ENCODE measurements around the gene ARHGAP40.
A peak's percentile ranks its signal among the peaks of the same experiment; 100 is the strongest.

ARHGAP40 gene

DNA sequence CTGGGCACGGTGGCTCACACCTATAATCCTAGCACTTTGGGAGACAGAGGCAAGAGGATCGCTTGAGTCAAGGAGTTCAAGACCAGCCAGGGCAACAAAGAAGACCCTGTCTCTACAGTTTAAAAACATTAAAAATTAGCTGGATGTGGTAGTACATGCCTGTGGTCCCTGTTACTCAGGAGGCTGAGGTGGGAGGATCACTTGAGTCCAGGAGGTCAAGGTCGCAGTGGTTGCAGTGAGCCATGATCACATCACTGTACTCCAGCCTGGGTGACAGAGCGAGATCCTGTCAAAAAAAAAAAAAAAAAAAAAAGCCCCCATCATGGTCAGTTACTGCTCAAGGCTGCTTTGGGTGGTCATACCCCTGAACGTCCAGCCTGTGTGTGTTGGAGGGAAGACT, 55.8 kb downstream of the ARHGAP40 start:
- DNase-seq: no peak

DNA sequence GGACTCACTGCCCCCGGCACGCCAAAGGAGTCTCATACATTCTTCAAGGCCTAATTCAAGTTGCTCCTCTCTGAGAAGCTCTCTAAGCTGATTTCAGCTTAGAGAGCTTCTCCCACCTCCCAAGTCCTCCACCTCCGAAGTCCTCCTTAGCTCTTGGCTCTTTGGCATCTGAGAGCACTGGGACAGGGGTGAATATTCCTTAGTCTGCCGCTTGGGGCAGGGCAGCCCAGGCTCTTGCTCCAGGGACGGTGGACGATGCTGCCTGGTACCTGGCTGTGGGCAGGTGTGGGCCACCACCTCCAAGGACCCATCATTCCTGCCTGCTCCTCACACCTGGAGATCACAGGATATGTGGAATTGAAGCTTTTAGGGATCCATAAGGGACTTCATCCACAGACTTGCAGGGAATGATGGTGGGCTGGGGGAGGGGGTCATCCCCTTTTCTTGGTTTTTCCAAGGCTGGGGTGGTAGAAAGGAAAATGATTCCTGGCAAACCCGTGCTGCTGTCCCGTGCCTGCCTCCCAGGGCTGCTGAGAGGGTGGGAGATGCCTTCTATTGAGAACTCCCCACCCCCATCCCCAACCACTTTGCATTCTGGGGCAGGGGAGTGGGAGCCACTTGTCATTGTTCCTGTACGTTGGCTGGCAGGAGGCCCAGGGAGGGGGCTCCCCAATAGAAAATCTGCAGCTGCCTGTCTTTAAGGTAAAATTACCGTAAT, 57.4 kb downstream of the ARHGAP40 start:
- peak; percentile 21 for DNase-seq

DNA sequence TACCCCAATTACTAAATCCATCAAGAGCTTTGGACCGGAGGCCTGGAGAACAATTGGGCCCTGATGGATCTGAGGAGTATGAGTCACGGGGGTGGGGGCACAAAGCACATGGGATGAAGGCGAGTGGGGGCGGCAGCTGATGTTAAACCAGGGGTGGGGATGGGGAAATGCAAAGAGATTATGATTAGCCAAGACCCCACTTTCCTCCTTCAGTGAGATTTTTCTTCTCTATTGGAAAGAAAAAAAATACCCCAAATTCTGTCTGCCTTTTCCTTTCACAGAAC, 57.9 kb downstream of the ARHGAP40 start:
- DNase-seq: no peak

DNA sequence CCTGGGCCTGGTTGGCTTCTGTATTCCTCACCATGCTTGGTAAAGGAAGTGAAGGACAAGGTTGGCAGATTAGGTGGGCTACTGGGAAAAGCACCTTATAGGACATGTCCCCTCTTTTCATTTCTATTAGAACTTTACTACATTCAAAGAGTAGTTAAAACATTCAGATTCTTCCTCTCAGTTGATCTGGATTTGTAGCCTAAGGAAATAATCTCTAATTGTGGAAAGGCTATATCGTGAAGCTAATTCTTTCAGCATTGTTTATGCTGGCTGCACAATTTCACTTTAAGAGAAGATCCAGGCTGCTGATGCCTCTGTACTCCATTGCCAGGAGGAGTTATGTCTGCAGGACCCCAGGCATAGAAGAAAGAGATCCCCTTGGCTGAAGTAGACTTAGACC, 58.8 kb downstream of the ARHGAP40 start:
- DNase-seq: no peak

DNA sequence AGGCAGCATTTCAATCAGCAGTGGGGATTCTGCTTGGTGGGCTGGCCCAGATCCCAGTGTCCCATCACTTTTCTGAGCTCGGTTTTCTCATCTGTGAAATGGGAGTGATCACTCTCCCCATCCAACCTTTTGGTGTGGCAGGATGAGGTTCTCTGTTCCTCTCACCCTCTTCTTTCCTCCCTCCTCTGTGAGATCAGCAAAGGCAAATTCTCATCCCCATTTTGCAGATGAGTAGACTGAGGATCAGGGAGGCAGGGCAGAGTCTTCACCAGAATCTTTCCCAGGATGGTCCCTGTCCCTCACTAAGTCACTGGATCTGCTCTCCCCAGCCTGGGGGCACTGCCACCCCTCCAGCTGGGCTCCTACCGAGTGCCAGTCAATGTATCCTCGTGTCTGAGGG, 62.1 kb downstream of the ARHGAP40 start:
- DNase-seq: no peak

DNA sequence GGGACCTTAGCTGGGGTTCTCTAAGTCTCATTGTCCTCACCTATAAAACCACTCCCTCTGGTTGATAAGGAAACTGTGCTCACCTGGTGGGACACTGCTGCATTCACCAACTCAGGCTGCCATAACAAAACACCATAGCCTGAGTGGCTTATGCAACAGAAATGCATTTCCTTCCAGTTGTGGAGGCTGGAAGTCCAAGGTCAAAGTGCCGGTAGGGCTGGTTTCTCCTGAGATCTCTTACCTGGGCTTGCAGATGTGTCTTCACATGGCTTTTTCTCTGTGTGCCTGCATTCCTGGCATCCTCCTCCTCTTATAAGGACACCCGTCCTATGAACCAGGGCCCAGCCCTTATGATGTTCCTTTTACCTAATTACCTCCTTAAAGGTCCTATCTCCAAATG, 62.7 kb downstream of the ARHGAP40 start:
- DNase-seq: no peak

DNA sequence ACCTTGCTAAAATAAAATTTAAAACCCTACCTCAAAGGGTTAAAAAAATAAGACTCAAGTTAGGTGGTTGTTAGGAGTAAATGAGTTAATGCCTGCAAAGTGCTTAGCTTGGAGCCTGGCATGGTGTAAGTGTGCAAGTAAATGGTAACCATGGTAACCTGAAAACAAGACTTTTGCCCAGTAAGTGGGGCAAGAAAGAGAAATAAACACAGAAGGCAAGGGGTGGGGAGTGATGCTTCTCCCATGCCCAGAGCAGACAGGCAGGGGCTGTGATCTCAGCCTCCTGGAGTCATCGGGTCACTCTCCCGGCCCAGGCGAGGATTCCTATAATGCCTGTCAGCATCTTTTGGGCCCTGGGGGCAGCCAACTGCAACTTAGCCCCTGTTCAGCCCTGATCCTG, 63.5 kb downstream of the ARHGAP40 start:
- no peak for DNase-seq

DNA sequence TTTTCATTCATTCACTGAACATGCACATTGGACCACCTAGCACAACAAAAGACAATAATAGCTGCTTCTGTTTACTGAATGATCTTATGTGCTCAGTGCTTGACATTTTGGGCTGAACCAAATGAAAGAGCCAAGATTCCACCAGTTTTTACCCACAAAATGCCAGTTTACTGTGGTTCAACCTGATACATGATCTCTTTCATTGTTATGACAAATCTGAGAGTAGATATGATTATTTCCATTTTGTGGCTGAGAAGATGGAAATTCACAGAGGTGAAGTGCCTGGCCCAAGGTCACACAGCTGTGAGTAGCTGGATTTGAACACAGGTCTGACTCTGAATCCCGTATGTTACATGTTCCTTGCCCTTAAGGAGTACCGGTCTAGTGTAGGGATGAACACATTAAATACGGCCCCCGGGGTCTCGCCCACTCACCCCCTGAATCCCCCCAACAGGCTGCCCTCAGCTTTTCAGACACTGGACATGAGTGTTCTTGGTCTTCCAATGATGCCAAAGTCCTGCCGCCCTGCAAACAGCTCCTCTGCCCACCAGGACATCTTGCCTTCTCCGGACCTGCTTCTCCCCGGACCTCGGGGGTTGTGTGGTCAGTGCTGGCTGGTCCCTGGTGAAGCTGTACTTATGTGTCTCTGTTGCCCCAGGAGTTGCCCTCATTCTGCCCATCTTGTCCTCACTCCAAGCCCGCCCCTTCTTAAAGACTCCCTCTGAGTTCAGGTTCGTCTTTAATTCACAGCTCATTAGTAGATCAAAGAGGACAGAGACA, 64.1 kb downstream of the ARHGAP40 start:
- DNase-seq: no peak

DNA sequence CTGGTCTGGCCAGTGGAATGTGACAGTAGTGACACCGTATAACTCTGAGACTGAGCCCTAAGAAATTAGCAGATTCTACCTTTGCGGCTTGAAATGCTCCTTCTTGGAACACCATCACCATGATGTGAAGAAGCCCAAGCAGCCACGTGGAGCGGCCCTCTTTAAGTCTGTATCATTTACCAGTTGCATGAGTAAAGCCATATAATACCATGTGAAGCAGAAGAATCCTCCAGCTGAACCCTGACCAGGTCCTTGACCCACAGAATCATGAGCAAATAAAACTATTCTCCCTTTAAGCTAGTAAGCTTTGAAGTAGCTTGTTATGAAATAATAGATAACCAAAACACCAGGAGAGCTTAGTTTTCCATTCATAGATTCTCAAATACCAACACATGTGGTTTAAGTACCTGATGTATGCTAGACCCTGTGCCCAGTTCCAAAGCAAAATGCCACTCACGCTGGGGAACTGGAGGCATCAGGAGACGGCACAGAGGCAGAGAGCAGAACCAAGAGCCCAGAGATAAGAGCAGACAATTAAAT, 65.9 kb downstream of the ARHGAP40 start:
- no peak for DNase-seq

DNA sequence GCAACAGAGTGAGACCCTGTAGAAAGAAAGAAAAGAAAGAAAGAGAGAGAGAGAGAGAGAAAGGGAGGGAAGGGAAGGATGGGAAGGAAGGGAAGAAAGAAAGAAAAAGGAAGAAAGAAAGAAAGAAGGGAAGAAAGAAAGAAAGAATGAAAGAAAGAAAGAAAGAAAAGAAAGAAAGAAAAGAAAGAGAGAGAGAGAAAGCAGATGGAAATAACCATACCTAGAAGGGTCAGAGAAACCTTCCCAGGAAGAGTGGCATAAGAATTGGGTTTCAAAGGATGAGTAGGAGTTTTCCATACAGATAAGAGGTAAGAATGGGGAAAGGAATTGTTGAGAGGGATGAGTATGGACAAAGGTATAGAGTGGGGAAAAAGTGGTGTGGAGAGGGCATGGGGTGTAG, 68.1 kb downstream of the ARHGAP40 start:
- no peak for DNase-seq

DNA sequence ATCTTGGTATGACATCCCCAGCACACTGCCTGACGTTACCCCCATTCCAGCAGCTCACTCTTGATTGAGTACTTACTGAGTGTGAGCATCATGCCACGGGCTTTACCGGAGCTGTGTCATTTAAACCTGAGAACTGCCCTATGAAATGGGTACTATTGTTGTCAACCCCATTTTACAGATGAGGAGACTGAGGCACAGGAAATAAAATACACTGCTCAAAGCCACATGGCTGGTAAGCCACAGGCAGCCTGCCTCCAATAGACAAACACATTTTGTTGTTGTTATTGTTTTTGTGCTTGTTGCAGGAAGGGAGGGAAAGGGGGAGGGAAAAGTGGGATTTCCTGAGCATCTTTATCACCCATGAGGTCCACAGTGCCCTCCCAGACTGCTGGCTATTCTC, 69.2 kb downstream of the ARHGAP40 start:
- no peak for DNase-seq

DNA sequence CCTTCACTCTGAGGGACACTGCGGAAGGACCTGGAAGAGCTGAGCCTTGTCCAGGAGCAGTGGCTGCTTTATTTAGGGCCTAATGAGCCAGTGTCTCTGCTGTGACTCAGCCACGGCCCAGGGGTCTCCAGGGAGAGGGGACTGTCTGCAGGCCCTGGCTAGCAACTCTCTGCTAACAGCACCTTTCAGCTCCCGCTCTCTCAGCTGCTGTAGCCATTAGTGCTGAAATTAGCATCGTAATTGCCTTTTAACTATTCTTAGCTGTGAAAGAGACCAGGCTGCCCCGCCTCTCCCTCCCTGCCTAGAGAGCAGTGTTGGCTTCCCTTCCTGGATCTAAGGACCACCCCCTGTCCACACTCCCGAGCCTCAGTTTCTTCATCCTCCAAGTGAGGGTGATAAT, 69.6 kb downstream of the ARHGAP40 start:
- DNase-seq: no peak

DNA sequence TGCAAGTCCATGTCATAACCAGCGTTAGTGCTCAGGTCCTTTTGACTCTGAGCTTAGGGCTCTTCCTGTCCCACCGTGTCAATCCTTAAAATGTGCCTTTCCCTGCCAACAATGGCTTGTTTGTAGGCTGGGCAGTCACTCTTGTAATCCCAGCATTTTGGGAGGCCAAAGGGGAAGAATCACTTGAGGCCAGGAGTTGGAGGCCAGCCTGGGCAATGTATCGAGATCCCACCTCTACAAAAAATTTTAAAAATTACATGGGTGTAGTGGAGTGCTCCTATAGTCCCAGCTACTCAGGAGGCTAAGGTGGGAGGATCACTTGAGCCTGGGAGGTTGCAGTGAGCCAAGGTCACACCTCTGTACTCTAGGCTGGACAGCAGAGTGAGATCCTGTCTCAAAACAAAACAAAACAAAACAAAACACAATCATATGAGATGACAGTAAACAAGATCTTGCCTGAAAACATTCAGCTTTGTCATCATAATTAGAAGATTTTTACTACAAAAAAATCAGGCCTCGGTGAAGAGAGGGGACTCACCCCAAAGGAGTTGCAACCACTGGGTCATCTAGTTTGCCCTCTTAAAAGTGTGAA, 70.2 kb downstream of the ARHGAP40 start:
- DNase-seq: no peak

DNA sequence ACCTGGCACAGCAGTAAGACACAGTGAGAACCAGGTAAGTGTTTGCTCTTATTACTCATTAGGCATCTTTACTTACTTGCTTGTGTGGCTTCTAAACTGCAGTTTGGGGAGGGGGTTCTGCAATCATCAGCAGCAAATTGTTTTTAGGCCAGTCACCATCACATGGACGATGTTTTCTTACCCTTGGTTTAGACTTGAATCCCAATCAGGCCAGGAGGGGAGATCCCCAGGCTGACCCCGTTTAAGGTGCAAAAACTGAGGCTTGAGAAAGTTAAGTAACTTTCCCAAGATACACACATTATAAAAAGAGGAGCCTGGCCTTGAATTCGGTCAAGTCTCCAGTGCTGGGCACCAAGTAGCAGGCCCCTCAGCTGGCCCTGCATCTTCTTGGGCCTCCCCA, 70.9 kb downstream of the ARHGAP40 start:
- DNase-seq: no peak

DNA sequence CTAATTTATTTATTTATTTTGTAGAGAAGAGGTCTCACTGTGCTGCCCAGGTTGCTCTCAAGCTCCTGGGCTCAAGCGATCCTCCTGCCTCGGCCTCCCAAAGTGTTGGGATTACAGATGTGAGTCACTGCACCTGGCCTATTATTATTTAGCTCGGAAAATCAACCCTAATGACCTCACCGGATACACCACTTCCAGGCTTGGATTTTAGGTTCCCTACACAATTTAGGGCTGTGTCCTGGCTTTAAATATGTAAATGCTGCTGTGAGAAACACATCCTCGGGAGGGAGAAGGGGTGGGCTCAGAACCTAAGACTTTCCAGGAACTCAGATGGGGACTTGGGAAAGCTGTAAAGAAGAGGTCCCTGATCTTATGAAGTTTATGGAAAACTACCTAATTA, 71.7 kb downstream of the ARHGAP40 start:
- no peak for DNase-seq

DNA sequence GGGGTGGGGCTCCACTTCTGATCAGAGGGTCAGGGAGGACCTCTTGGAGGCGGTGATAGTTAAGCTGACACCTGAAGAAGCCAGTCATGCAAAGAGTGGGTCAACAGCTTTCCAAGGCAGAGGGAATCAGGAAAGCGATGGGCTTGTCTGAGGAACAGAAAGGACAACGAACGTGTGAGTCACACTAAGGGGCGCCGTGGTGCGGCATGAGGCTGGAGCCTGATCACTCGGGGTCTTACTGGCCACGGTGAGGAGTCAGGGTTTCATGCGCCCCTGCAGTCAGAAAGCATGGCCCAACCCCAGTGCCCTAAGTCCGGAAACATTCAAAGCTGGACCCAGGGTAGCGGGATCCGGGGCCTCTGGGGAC, 72.1 kb downstream of the ARHGAP40 start:
- DNase-seq: no peak

DNA sequence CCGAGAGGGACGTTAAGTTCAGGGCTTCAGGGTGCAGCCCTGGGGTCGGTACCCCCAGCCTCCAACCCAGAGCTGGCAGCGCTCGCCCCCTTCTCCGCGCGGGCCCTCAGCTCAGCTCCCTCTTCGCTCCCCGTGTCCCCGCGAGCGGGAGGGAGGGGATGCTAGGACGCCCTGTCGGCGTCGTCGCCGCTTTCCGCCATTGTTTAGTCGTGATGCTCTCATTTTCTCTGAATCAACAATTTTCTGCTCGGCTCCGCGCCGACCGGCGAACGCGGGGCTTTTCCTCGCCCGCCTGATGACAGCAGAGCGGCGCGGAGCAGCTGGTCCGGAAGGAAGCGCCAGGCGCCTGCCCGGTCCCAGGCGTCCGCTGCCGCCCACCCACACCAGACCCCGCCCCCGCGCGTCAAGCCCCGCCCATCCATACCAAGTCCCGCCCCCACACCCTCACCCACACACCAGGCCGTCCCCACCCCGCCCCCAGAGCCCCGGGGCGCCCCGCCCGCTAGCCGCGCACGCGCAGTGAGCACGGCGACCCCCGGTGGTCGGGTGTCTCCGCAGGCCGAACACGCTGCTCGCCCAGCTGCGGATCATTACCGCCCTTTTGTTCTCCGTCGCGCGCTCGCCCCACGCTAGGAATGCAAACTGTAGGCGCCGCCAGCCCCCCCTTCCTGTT, 72.6 kb downstream of the ARHGAP40 start:
- DNase-seq: peak; percentile 77

DNA sequence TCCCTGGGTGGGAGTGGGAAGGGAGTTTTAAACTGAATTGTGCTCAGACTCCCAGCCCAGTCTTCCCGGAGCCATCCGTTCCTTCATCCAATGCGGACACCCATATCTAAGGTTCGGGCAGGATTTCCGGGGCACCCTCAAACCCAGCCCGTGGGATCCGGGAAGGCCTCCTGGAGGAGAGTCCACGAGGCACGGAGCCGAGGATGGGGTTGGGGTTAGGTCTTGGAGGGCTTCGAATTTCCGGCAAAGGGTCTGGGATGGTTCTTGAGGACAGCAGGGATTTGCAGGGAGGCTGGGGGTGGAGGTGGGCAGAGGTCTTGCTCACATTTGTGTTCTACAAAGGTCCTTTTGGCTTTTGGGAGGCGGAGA, 73.1 kb downstream of the ARHGAP40 start:
- DNase-seq: no peak

DNA sequence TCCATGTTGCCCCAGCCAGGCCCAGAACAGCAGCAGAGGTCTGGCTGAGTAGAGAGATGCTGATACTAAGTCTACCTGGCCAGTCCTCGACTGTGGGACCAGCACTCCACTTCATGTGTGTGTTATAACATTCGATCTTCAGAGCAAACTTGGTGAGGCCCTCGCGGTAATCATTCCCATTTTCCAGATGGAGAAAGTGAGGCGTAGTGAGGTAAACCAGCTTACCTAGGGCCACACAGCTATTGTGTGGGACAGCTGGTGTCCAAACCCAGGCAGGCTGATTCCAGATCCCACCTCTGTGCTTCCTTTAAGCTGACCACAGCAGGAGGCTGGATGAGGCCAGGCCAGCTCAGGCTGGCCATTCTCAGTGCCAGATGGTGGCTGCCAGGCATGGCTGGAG, 75.0 kb downstream of the ARHGAP40 start:
- no peak for DNase-seq

DNA sequence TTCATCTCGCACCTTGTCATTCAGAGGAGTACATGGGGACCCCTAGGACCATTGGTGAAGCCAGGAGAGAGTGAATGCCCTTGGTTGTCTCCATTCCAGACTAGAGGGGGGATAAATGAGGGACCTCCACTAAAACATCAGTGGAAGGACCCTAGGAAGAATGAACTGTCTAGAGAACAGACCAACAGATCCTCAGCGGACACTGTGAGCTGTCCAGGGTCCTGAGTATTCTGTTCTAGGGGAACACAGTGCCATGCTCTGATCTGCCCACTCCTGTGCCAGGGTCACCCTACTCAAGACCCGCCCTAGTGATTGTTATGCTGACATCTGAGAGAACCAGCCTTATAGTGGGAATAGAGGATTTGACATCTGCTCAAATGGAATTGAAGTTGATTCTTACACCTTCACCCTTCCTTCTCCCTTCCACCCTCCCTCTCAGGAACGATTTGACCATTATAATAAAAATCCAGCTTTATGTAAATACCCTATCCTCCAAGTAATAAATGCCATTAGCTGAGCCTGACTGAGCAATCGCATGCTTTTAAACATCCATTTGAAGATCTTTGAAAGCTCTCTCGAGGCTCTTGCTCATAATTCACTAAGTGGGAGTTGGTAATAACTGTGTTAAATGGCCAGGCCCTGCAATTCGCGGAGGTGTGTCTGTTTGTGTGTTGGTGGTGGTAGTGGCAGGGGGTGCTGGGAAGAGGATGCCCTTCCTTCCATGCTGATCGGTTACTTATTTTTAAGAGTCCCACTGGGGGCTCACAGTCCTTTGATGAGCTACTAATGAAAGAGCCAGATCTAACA, 79.1 kb downstream of the ARHGAP40 start:
- DNase-seq: no peak

DNA sequence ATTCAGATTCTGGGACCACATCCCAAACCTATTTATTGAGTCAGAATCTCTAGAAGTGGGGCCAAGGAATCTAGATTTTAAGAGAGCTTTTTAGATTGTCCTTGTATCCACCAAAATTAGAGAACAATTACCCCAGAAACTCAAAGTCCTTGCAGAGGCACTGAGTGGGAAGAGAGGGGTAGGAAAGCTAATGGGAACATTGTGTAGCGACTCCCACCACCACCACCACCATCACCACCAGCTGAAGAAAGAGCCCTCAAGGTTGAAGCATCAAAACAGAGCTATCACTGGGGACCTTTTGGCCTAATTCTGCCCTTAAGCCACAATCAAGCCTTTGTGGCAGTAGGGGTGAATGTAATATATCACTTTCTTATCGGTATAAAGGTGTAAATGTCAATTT, 83.7 kb downstream of the ARHGAP40 start:
- DNase-seq: no peak

DNA sequence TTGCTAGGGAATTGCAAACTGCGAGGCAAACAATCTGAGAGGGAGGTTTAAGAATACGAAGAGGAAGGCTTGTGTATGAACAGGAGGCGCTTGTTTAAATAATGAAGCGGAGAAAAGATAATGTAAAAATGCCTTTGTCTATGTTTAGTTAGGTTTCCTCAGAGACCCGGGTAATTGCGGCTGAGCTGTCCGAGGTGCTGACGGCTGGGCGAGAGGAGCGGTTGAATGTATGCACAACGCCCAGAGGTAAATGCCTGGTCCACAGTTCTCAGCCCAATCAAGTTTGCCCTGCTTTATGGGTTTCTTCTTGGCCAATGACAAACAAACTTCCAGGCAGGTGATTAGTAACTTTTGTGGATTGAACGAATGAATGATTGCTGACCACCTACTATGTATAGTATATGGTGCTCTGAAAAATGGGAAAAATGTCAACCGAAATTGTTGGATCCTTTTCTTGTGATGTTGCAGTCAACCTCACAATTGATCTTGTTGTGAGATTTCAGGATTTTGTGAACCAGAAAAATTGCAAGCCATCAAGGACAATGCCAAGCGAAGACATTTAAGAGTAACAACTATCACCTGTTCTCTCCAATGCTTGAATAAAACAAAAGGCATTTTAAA, 84.4 kb downstream of the ARHGAP40 start:
- no peak for DNase-seq
